Choroid plexus epithelial cell (primary cell): ENCODE results near the gene POU3F1.
A peak's percentile ranks its signal among the peaks of the same experiment; 100 is the strongest.

Experiments
- DNase-seq: peaks from one replicate; pipeline ENCODE4 v3.0.0-alpha.2; 2010; ENCODE audit warnings: low read depth
- H3K4me3 ChIP-seq: 2 replicates; pipeline ENCODE4 v1.5.1; 2011; ENCODE audit warnings: low read depth, mild to moderate bottlenecking, control low read depth, low read length, moderate library complexity
- CTCF ChIP-seq: conservative IDR thresholded peaks from 2 replicates; pipeline ENCODE4 v1.5.1; 2011; ENCODE audit warnings: low read depth, mild to moderate bottlenecking, control low read depth, inconsistent platforms, low read length, moderate library complexity

Gene POU3F1

GRCh38 chr1:38027201-38028104 is 19.1 kb downstream of the POU3F1 start:
- TF ChIP-seq CTCF, result no peak
- no peak overlapping the region for H3K4me3 ChIP-seq
- DNase-seq, result no peak

GRCh38 chr1:38026592-38027200 is 19.9 kb downstream of the POU3F1 start:
- peak; percentile 86 for TF ChIP-seq CTCF
- peak; percentile 75 for DNase-seq
- H3K4me3 ChIP-seq, result no peak overlapping the region

- no peak for DNase-seq
- no peak overlapping the region for H3K4me3 ChIP-seq
- no peak for TF ChIP-seq CTCF
Measured at GRCh38 chr1:38025664-38026063, 20.9 kb downstream of the POU3F1 start.

GRCh38 chr1:38025233-38025632 is 21.4 kb downstream of the POU3F1 start:
- no peak overlapping the region for H3K4me3 ChIP-seq
- DNase-seq, result no peak
- TF ChIP-seq CTCF, result no peak

GRCh38 chr1:38022810-38023209 is 23.8 kb downstream of the POU3F1 start:
- H3K4me3 ChIP-seq, result no peak overlapping the region
- DNase-seq, result no peak
- TF ChIP-seq CTCF, result no peak

GRCh38 chr1:38021969-38022368 is 24.6 kb downstream of the POU3F1 start:
- no peak for TF ChIP-seq CTCF
- DNase-seq, result no peak

GRCh38 chr1:38020396-38020795 is 26.2 kb downstream of the POU3F1 start:
- H3K4me3 ChIP-seq, result no peak overlapping the region
- no peak for DNase-seq
- no peak for TF ChIP-seq CTCF

More at GRCh38 chr1:38021969-38022368, 24.6 kb downstream of the POU3F1 start:
- H3K4me3 ChIP-seq, result no peak overlapping the region
